Activated T-helper 17 cell treated with anti-CD3 and anti-CD28 coated beads, Interleukin-2, amount 50 U/mL, for 72 hours (primary cell): ENCODE measurements around the gene PHACTR1. TPM values are rescaled to one million over a fixed set of nuclear protein-coding genes. Genes with fewer than 3 reads are reported as not detected.

Experiments
- ATAC-seq: fragments of 150-1000 bp; cut with Tn5 transposase; replicated peaks from 2 replicates; pipeline ENCODE4 v1.10.0; 2021; ENCODE audit warnings: mild to moderate bottlenecking, moderate library complexity
- H3K27ac Mint-ChIP-seq: one replicate; pipeline ENCODE4 v1.8.0; 2022; ENCODE audit warnings: mixed read lengths
- H3K27me3 Mint-ChIP-seq: one replicate; pipeline ENCODE4 v1.8.0; 2022; ENCODE audit warnings: mixed read lengths
- H3K36me3 Mint-ChIP-seq: one replicate; pipeline ENCODE4 v1.8.0; 2022; ENCODE audit warnings: low read depth, mild to moderate bottlenecking, mixed read lengths
- H3K4me1 Mint-ChIP-seq: one replicate; pipeline ENCODE4 v1.8.0; 2022; ENCODE audit warnings: mixed read lengths
- H3K4me3 Mint-ChIP-seq: one replicate; pipeline ENCODE4 v1.8.0; 2022; ENCODE audit warnings: mild to moderate bottlenecking, mixed read lengths
- H3K9me3 Mint-ChIP-seq: one replicate; pipeline ENCODE4 v1.8.0; 2022; ENCODE audit warnings: mixed read lengths
- total RNA-seq, 2 donors: library from RNA; stranded (reverse); gene quantifications; one replicate each; pipeline ENCODE4 v1.2.3, GENCODE V29; 2022

PHACTR1 gene
- total RNA-seq, 2 donors from 2014 or later = 0.05 to 1.5 TPM

DNA sequence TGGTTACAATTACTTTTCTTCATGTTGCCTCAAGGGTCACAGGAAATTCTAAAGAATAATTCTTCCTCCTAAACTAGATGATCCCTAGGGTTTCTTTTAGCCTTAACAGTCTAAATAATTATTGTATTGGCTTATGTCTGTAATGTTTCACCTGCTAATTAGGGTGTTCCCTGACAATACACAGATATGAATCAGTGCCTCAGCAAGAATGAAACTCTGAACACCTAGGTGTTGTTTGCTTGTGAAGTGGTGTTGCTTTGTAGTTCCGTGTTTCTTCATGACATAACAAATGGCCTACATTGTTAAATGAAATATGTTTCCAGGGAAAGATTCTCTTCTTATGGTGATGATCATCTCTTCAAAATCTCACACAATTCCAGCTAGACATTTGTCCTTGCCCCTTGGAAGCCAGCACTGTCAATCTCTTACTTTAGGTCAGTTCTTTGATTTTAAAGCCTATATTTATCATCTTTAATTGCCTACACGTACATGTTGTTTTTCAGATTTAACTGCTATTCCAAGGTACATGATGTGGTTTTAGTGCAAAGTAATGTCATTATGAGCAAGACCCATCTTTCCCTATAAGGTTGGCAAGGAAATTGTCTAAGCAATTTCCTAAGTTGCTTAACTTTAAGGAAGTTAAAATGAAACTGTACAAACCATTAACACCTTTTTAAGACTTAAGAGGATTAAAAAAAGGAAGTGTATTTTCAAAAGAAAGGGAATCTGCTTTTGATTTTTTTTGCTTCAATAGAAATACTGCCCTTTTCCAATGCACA is 499.9 kb downstream of the PHACTR1 start:
- no peak overlapping the region for H3K4me3 Mint-ChIP-seq
- no peak for ATAC-seq
- H3K36me3 Mint-ChIP-seq = no peaks in the 10 kb centered on the region
- H3K27ac Mint-ChIP-seq = no peak overlapping the region
- H3K27me3 Mint-ChIP-seq = peaks cover 26% of the 10 kb centered on the region
- no peaks in the 10 kb centered on the region for H3K4me1 Mint-ChIP-seq
- H3K9me3 Mint-ChIP-seq = no peaks in the 10 kb centered on the region

DNA sequence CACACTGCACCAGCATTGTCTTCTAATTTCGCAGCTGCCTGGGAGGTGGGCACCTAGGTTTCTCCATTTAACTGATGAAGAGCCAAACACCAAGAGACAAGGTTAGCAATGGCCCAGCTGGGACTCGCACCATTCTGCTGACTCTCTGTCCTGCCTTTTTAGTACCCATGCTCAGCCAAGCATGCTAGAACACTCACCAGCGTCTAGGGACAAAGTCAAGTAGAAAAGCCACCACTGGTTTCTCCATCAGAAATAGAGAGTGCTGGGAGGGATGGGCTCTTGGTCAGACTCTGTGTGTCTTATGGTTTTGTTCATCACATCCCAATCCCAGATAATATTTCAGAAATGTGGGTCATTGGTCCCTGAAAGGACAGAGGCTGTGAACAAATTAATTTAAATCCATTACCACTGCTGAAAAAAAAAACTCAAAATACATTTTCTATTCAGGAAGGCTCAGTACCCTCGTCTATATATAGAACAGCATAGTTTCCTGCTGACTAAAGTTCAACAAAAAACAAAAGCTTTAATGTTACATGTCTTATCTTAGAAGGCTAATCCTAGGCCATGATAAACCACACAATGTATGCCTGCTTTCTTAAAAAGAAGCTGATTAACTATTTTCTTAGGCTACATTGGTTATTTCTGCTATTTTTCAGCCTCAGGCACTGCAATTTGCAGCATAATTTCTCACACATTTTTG is 500.8 kb downstream of the PHACTR1 start:
- no peak overlapping the region for H3K27ac Mint-ChIP-seq
- no peaks in the 10 kb centered on the region for H3K36me3 Mint-ChIP-seq
- no peak overlapping the region for H3K4me3 Mint-ChIP-seq
- no peaks in the 10 kb centered on the region for H3K4me1 Mint-ChIP-seq
- ATAC-seq = no peak
- peaks cover 16% of the 10 kb centered on the region for H3K27me3 Mint-ChIP-seq
- no peaks in the 10 kb centered on the region for H3K9me3 Mint-ChIP-seq

DNA sequence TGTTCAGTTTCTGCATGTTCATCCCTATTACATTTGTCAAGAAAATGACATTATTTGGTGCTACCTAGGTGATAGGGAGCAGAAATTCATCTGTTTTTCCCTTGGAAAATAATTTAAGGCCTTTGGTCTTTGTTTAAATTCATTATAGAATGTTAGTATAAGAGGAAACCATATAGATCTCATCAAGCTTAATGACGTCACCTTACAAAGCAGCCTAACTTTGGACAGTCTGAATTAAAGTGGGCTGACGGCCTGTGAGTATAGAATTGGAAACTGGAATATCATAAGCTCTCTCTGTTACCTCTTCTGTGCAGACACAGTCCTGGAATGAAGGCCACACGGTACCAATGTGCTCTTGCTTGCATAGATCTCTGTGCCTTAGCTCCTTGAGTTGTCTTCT is 503.7 kb downstream of the PHACTR1 start:
- Mint-ChIP-seq H3K4me3 (no peak overlapping the region), H3K4me1 (no peaks in the 10 kb centered on the region), H3K27me3 (peaks cover 4% of the 10 kb centered on the region), H3K9me3 (no peaks in the 10 kb centered on the region), H3K36me3 (no peaks in the 10 kb centered on the region), H3K27ac (no peak overlapping the region)
- no peak for ATAC-seq

DNA sequence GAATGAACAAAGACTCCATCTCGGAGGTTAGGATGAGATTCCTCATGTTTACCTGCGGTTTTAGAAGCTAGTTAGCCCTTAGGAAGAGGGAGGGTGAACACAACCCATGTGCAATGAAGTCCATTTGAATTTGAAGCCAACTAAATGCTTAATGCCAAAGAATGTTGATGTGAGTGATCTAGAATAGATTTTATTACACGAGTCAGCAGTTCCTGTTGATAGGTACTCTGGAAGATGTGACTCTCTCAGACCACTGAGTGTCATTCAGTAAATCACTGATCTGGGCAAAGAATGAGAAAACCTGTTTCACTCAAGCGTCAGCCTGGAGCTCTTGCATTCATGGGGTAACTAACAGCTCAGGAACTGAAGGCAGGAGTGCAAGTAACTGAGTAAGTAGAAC is 505.5 kb downstream of the PHACTR1 start:
- H3K27ac Mint-ChIP-seq = no peak overlapping the region
- H3K36me3 Mint-ChIP-seq = no peaks in the 10 kb centered on the region
- H3K27me3 Mint-ChIP-seq = peaks cover 3% of the 10 kb centered on the region
- no peak for ATAC-seq
- H3K4me3 Mint-ChIP-seq = no peak overlapping the region
- H3K4me1 Mint-ChIP-seq = no peaks in the 10 kb centered on the region
- H3K9me3 Mint-ChIP-seq = no peaks in the 10 kb centered on the region

DNA sequence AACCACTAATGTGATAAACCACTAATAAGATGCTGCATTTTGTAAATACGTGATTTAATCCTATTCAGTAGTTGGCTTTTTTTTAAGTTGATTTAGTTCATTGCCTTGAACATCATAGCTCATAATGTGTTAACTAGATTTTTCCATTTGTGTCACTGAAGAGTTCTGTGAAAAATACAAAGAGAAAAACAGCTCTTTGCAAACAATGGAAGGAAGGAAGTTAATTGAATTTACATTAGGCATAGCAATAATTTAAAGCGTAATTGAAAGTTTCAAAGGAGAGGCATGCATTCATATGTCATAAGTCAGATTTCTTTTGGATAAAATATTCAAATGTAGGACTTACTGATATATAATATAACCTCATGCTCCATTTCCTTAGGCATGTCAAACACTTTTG is 509.5 kb downstream of the PHACTR1 start:
- no peaks in the 10 kb centered on the region for H3K9me3 Mint-ChIP-seq
- no peak overlapping the region for H3K4me3 Mint-ChIP-seq
- H3K27ac Mint-ChIP-seq = no peak overlapping the region
- H3K4me1 Mint-ChIP-seq = peaks cover 5% of the 10 kb centered on the region
- H3K36me3 Mint-ChIP-seq = no peaks in the 10 kb centered on the region
- no peak for ATAC-seq
- H3K27me3 Mint-ChIP-seq = peaks cover 8% of the 10 kb centered on the region

DNA sequence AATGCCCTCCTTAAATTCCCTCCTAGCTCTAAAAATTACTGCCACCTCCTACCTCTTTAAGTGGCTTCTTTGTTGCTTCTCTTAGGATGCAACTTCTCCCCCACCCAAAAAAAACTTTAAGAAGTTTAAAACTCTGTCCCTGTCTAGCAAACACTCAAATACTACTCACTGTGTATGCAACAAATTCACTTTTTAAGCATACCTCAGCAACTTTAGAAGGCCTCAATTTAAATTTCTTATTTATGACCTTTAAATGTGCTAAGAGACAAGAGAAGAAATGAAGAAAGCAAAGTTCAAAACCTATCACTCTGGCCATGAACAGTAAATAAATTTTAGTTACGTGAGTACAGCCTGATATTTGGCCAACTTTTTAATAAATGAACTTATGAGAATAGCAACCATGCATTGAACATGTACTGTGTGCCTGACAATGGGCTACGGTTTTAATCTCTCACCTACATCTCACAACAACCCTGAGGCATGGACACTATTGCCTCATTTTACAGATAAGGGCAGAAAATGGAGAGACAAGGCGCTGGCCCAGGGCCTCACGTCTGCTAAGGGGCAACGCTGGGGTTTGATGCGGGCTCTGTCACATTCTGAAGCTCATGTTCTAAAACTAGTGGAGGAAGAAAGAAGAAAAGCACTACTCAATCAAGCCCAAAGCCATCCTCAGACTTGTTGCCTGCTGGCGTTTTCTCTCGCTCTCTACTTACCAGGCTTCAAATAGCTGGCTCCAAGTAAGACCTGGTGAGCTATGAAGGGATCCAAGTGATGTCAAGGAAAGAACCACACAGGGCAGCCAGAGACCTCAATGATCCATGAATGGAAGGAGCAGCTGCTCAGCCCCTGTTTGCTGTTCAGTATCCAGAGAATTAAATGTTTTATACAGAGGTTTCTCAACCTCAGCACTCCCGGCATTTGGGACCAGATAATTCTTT is 512.0 kb downstream of the PHACTR1 start:
- Mint-ChIP-seq H3K27ac (no peak overlapping the region), H3K27me3 (peaks cover 8% of the 10 kb centered on the region), H3K4me1 (peaks cover 5% of the 10 kb centered on the region), H3K36me3 (no peaks in the 10 kb centered on the region), H3K4me3 (no peak overlapping the region), H3K9me3 (no peaks in the 10 kb centered on the region)
- ATAC-seq = no peak

DNA sequence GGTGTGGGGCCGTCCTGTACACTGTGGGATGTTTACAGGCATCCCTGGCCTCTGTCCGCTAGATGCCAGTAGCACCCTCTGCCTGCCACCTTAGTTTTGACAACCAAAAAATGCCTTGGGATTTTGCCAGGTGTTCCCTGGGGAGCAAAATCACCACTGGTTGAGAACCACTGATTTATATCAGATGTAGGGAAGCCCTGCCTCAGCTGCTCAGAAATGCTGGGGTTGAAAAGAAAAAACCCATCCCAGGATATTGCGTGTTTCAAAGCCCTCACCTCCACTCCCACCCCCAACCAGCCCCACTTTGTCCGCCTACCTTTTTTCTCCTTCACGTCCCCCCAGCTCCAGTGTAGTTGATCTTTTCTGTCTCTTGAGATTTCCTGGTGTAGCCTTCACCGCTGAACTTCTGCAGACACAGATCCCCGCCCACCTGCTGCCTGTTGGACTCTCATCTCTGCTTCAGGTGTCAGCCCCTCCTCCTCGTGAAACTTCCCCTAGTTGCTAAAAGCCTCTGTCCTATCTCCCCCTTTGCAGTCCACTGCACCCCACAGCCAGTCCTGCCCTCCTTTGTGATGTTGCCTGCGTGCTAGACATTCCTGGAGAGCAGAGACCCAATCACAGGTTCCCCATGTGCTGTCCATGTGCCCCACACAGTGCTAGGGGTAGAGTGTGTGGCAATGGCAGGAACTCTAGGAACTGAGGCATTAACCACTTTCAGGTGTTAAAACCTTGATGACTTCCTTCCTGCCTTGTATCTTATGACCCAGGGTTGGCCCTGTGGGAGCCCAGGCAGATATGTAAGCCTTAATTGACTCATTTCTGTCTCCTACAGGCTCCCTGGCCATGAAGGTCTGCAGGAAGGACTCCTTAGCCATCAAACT is 512.9 kb downstream of the PHACTR1 start:
- no peaks in the 10 kb centered on the region for H3K36me3 Mint-ChIP-seq
- no peaks in the 10 kb centered on the region for H3K9me3 Mint-ChIP-seq
- no peak overlapping the region for H3K27ac Mint-ChIP-seq
- no peak overlapping the region for H3K4me3 Mint-ChIP-seq
- H3K4me1 Mint-ChIP-seq = peaks cover 5% of the 10 kb centered on the region
- peak; percentile 59 for ATAC-seq
- peaks cover 8% of the 10 kb centered on the region for H3K27me3 Mint-ChIP-seq

DNA sequence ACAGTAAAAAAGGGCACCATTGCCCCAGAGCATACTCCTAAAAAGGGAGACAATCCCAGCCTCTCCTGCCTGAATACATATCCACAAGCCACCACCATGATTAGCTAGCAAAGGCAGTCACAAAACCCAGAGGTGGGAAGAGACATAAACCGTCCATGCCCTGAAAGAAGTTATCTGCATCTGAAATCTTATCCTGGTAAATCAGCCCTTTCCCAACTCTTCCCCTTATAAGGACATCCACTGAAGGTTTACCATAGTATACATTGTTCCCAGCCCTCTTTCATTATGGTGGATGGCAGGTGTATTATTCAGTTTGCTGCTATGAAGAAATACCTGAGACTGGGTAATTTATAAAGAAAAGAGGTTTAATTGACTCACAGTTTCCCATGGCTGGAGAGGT is 516.5 kb downstream of the PHACTR1 start:
- Mint-ChIP-seq H3K4me3 (no peak overlapping the region), H3K27me3 (peaks cover 9% of the 10 kb centered on the region), H3K9me3 (no peaks in the 10 kb centered on the region), H3K27ac (no peak overlapping the region), H3K36me3 (no peaks in the 10 kb centered on the region), H3K4me1 (peaks cover 5% of the 10 kb centered on the region)
- no peak for ATAC-seq

DNA sequence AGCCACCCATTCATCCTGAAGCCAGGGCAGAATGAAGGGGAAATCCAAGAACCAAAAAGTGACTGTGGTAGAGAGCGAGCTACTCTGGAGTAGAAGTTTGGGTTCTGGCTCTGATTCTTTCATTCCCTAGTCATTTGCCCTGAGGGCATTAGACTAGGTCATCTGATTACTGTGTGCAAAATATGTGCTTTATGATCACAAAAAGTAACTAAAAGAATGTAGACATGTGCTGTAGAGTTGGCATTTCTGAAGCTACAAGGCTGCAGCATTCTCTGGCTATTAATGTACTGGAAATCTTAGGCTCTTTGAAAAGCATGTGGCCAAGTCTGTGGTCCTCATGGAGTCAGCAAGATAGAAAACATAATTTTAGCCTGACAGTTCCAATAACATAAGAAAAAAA is 517.6 kb downstream of the PHACTR1 start:
- Mint-ChIP-seq H3K4me3 (no peak overlapping the region), H3K9me3 (no peaks in the 10 kb centered on the region), H3K36me3 (no peaks in the 10 kb centered on the region), H3K27ac (no peak overlapping the region), H3K27me3 (peaks cover 13% of the 10 kb centered on the region), H3K4me1 (peaks cover 5% of the 10 kb centered on the region)
- ATAC-seq = no peak

DNA sequence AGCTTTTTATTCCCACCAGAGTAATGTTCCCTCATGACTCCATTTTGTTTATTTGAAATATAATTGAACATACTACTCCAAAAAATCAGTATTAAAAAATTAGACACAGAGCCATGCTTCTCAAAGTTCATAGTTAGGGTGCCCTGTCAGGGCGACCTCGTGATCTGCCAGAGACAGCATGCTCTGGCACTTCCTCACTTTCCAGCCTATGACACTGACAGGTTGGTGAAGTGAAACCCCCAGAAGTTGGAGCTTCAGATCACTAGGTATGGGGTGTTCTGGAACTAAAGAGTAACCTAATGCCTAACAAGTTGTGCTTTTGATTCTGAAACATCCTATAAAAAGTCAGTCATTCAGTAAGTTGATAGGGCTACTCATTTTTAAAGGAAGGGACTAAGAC is 518.8 kb downstream of the PHACTR1 start:
- Mint-ChIP-seq H3K36me3 (no peaks in the 10 kb centered on the region), H3K27ac (no peak overlapping the region), H3K27me3 (peaks cover 8% of the 10 kb centered on the region), H3K4me1 (no peaks in the 10 kb centered on the region), H3K9me3 (no peaks in the 10 kb centered on the region), H3K4me3 (no peak overlapping the region)
- no peak for ATAC-seq

DNA sequence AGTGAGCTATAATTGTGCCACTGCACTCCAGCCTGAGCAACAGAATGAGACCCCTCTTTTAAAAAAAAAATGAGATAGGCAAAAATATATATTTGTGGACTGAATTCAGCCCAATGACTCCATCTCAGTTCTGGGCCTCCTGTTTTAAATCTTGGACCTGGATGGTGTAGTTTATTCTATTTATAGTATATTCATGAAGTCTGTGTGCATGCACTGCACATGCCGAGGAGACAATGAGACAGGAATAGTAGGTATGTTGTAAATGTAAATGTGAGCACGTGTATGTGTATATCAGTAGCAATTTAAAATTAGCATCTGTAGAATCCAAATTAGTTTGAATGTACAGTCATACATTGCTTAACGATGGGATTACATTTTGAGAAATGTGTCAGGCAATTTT is 520.8 kb downstream of the PHACTR1 start:
- H3K27ac Mint-ChIP-seq = no peak overlapping the region
- no peaks in the 10 kb centered on the region for H3K9me3 Mint-ChIP-seq
- H3K36me3 Mint-ChIP-seq = no peaks in the 10 kb centered on the region
- H3K4me3 Mint-ChIP-seq = no peak overlapping the region
- H3K27me3 Mint-ChIP-seq = peaks cover 18% of the 10 kb centered on the region
- no peak for ATAC-seq
- H3K4me1 Mint-ChIP-seq = peaks cover 4% of the 10 kb centered on the region

DNA sequence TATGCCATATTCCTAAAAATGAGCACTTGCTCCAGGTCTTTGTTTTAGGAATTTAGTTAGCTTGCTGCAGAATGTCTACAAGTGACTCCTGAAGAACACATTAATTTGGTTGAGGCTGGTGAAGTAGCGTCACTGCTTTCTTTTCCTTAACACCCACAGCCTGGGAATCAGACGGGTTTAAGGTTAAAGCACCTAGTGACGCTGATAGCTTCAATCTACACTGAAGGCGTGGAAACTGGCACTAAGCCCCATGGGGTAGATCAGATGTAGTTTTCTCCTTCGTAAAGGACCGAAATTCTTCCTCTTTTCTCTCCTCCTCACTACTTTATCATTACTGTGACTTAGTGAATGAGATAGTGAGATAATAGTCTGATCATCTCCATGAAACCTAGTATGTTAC is 521.5 kb downstream of the PHACTR1 start:
- Mint-ChIP-seq H3K36me3 (no peaks in the 10 kb centered on the region), H3K4me3 (no peak overlapping the region), H3K27me3 (peaks cover 18% of the 10 kb centered on the region)

DNA sequence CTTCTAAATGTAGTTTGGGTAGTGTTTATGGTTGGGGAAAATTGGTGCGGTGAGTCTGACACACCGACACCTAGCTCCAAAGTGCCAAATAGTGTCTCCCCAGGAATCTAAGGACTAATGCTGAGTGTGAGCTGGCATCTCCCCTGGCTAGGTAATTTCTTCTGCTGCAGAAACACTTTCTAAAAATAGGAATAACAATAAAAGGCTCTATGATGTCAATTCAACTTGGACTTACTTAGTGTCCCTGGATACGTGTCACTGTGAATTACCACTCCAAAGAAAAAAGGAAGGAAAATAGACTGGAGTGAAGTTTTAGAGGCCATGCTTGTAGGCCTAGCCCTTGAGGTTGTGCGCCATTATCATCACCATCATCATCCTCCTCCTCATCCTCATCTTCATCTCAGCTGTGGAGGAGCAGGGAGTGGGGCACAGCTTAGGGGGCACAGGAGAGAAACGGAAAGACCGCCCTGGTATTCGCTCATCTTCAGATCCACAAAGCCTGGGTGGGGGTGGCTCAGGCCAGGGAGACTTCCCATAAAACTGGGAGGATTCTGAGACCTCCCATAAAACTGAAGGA is 522.2 kb downstream of the PHACTR1 start:
- peaks cover 1% of the 10 kb centered on the region for H3K9me3 Mint-ChIP-seq
- no peak overlapping the region for H3K27ac Mint-ChIP-seq
- peaks cover 5% of the 10 kb centered on the region for H3K4me1 Mint-ChIP-seq
- peaks cover 18% of the 10 kb centered on the region for H3K27me3 Mint-ChIP-seq
- no peak for ATAC-seq
- H3K36me3 Mint-ChIP-seq = no peaks in the 10 kb centered on the region
- H3K4me3 Mint-ChIP-seq = no peak overlapping the region

More for the DNA sequence above, 521.5 kb downstream of the PHACTR1 start:
- Mint-ChIP-seq H3K9me3 (no peaks in the 10 kb centered on the region), H3K4me1 (peaks cover 5% of the 10 kb centered on the region), H3K27ac (no peak overlapping the region)
- no peak for ATAC-seq
